Spleen (tissue), 7 donors: ENCODE measurements around the gene DDX5.

Source experiments
- POLR2A ChIP-seq, 3 donors: fragments of 450-650 bp; IDR thresholded peaks; one replicate each; pipeline ENCODE4 v1.5.1; 2017; ENCODE audit warnings: antibody characterized with exemption in 3 of 3, mild to moderate bottlenecking in 1 of 3
- TF ChIP-seq, protein P1 (sequence below), 11 experiments: fragments of 200-600 bp in 7 of 11; fragments of 450-650 bp in 4 of 11; sonication (generic) in 4 of 11; IDR thresholded peaks in 8 of 11; conservative IDR thresholded peaks in 3 of 11; 1 replicate in 7 of 11; 2 replicates in 4 of 11; pipeline versions ENCODE4 v1.4.0 to v1.8.0; 2016 to 2021; ENCODE audit warnings: antibody characterized with exemption in 11 of 11, inconsistent platforms in 4 of 11, mild to moderate bottlenecking in 1 of 11
- donor health status: DM: no; HTN: no; CAD: no; lungs with moderate emphysema.
- donor health status: DM: no; HTN: no; CAD: no.
- donor health status: DM: no; HTN: no; CAD: no.

- TF ChIP-seq, protein P1, sequence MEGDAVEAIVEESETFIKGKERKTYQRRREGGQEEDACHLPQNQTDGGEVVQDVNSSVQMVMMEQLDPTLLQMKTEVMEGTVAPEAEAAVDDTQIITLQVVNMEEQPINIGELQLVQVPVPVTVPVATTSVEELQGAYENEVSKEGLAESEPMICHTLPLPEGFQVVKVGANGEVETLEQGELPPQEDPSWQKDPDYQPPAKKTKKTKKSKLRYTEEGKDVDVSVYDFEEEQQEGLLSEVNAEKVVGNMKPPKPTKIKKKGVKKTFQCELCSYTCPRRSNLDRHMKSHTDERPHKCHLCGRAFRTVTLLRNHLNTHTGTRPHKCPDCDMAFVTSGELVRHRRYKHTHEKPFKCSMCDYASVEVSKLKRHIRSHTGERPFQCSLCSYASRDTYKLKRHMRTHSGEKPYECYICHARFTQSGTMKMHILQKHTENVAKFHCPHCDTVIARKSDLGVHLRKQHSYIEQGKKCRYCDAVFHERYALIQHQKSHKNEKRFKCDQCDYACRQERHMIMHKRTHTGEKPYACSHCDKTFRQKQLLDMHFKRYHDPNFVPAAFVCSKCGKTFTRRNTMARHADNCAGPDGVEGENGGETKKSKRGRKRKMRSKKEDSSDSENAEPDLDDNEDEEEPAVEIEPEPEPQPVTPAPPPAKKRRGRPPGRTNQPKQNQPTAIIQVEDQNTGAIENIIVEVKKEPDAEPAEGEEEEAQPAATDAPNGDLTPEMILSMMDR (IDR thresholded peaks at IDR 0.05 in 8 of 11, conservative IDR thresholded peaks at IDR 0.05 in 3 of 11): no peak
- no peak for TF ChIP-seq POLR2A (IDR thresholded peaks at IDR 0.05)
Observed at GRCh38 chr17:64515419-64515818, 9.3 kb upstream of the DDX5 start.
